ENCODE results near the gene ABCB6.
"Not testable (repeated sequence)": the region's sequence is repeated elsewhere in the genome, so short reads cannot be mapped to it uniquely, and the experiment has no call there.

Gene ABCB6

GRCh38 chr2:219218732-219219701 lies at the start of gene ABCB6:
Gene ABCB6, minus strand, starts transcription at chr2:219218958. Its CDS starts 285 bp downstream, at chr2:219218673.
- peak; percentile 98 for DNase-seq (ENCODE audit: low spot score)

GRCh38 chr2:219268294-219268693 lies 49.5 kb upstream of the ABCB6 start:
- DNase-seq (ENCODE audit: low spot score), result no peak

GRCh38 chr2:219266886-219267285 lies 48.1 kb upstream of the ABCB6 start:
- DNase-seq (ENCODE audit: low spot score), result no peak

- no peak for DNase-seq (ENCODE audit: low spot score)
Measured at GRCh38 chr2:219266232-219266631, 47.5 kb upstream of the ABCB6 start.

GRCh38 chr2:219261024-219261855 lies 42.5 kb upstream of the ABCB6 start:
- no peak for DNase-seq (ENCODE audit: low spot score)

GRCh38 chr2:219258942-219259341 lies 40.2 kb upstream of the ABCB6 start:
- DNase-seq (ENCODE audit: low spot score), result not testable (repeated sequence)

GRCh38 chr2:219254590-219255201 lies 35.9 kb upstream of the ABCB6 start:
- DNase-seq (ENCODE audit: low spot score), result no peak

GRCh38 chr2:219253753-219254589 lies 35.2 kb upstream of the ABCB6 start, which contains the start of gene TUBA4A:
Gene TUBA4A, minus strand, starts transcription at chr2:219253918. Its CDS starts 60 bp downstream, at chr2:219253858.
- DNase-seq (ENCODE audit: low spot score), result peak; percentile 89

- no peak for DNase-seq (ENCODE audit: low spot score)
Measured at GRCh38 chr2:219252900-219253752, 34.4 kb upstream of the ABCB6 start, which contains the start of gene TUBA4B. Gene TUBA4B, plus strand, starts transcription at chr2:219253243. Its CDS starts 165 bp downstream, at chr2:219253408.

- no peak for DNase-seq (ENCODE audit: low spot score)
Measured at GRCh38 chr2:219252570-219252899, 33.8 kb upstream of the ABCB6 start.

GRCh38 chr2:219252084-219252483 lies 33.3 kb upstream of the ABCB6 start:
- DNase-seq (ENCODE audit: low spot score), result no peak

GRCh38 chr2:219251656-219252055 lies 32.9 kb upstream of the ABCB6 start:
- DNase-seq (ENCODE audit: low spot score), result no peak

- DNase-seq (ENCODE audit: low spot score), result no peak
Measured at GRCh38 chr2:219250049-219250781, 31.5 kb upstream of the ABCB6 start.

- peak; percentile 75 for DNase-seq (ENCODE audit: low spot score)
Measured at GRCh38 chr2:219249203-219249980, 30.6 kb upstream of the ABCB6 start.

- no peak for DNase-seq (ENCODE audit: low spot score)
Measured at GRCh38 chr2:219248845-219249202, 30.1 kb upstream of the ABCB6 start.

- no peak for DNase-seq (ENCODE audit: low spot score)
Measured at GRCh38 chr2:219247678-219248642, 29.2 kb upstream of the ABCB6 start.

- no peak for DNase-seq (ENCODE audit: low spot score)
Measured at GRCh38 chr2:219246559-219246958, 27.8 kb upstream of the ABCB6 start.

GRCh38 chr2:219245899-219246230 lies 27.1 kb upstream of the ABCB6 start:
- DNase-seq (ENCODE audit: low spot score), result no peak

Measured in Ammon's horn (tissue), 1 donor.